Body of pancreas (tissue), 4 donors: ENCODE measurements around the gene ZRANB3. TPM values are rescaled to one million over a fixed set of nuclear protein-coding genes. Genes with fewer than 3 reads are reported as not detected.

ENCODE experiments used
- ATAC-seq: fragments of 150-250 bp; one replicate; pipeline ENCODE4 v1.9.1; 2016
- DNase-seq, 4 donors: peaks; one replicate each; pipeline ENCODE4 v3.0.0-alpha.2; 2019
- H3K27ac ChIP-seq, 4 donors: fragments of 200-600 bp; sonication (generic); 1 replicate in 3 of 4; 2 replicates in 1 of 4; pipeline versions ENCODE4 v1.5.1 to v1.6.1; 2016 to 2019; ENCODE audit warnings: mild to moderate bottlenecking in 1 of 4, mixed read lengths in 1 of 4, moderate library complexity in 1 of 4
- H3K27me3 ChIP-seq, 2 donors: fragments of 200-600 bp; sonication (generic); one replicate each; pipeline ENCODE4 v1.6.0; 2016; ENCODE audit warnings: mild to moderate bottlenecking in 1 of 2
- H3K36me3 ChIP-seq, 2 donors: fragments of 200-600 bp; sonication (generic); replicated peaks in 1 of 2; 2 replicates each; pipeline ENCODE4 v1.5.1; 2016; ENCODE audit warnings: low read depth in 2 of 2; ENCODE audit not compliant: insufficient read depth in 1 of 2
- H3K4me1 ChIP-seq: fragments of 200-600 bp; sonication (generic); one replicate; pipeline ENCODE4 v1.6.0; 2016
- H3K4me3 ChIP-seq, 2 donors: fragments of 200-600 bp; sonication (generic); 1 replicate in 1 of 2; 2 replicates in 1 of 2; pipeline ENCODE4 v1.5.1; 2016 to 2019
- H3K9me3 ChIP-seq, 3 donors: fragments of 200-600 bp; sonication (generic); 1 replicate in 2 of 3; 2 replicates in 1 of 3; pipeline ENCODE4 v1.5.1; 2016
- POLR2A ChIP-seq, 3 donors: fragments of 450-650 bp; IDR thresholded peaks; one replicate each; pipeline ENCODE4 v1.6.1; 2016; ENCODE audit warnings: antibody characterized with exemption in 3 of 3, mild to moderate bottlenecking in 2 of 3
- WGBS, 2 donors: methylation state at CpG; one replicate each; pipeline ENCODE4 v1.1.5; 2017; 5-methylcytosine and 5-hydroxymethylcytosine counted together
- intact Hi-C: fragments of 100-400 bp; cut with DNase I; formaldehyde crosslinking; loops from one replicate; pipeline ENCODE4 v1.15.1; 2023
- total RNA-seq, 2 donors: library from RNA; depleted of rRNA; stranded (reverse); fragments of >200 nt; gene quantifications; one replicate each; pipeline ENCODE4 v1.1.0, GENCODE V29; 2016
- TF ChIP-seq, protein P1 (sequence below), 7 experiments: fragments of 450-650 bp in 4 of 7; fragments of 200-600 bp in 3 of 7; sonication (generic) in 3 of 7; IDR thresholded peaks; one replicate each; pipeline ENCODE4 v1.5.1; 2016 to 2019; ENCODE audit warnings: antibody characterized with exemption in 7 of 7

Gene ZRANB3
- total RNA-seq, 2 donors from 2014 or later, result 3.4 to 10.2 TPM

- Histone ChIP-seq H3K4me1 (peaks cover 11% of the 10 kb centered on the region), H3K27me3 (no peaks in the 10 kb centered on the region), H3K4me3 (no peak overlapping the region), H3K36me3 (peaks cover 0 to 2% of the 10 kb centered on the region in 2 donors), H3K27ac (no peak overlapping the region), H3K9me3 (no peaks in the 10 kb centered on the region)
- ATAC-seq (no peak), DNase-seq (no peak)
- TF ChIP-seq, protein P1, sequence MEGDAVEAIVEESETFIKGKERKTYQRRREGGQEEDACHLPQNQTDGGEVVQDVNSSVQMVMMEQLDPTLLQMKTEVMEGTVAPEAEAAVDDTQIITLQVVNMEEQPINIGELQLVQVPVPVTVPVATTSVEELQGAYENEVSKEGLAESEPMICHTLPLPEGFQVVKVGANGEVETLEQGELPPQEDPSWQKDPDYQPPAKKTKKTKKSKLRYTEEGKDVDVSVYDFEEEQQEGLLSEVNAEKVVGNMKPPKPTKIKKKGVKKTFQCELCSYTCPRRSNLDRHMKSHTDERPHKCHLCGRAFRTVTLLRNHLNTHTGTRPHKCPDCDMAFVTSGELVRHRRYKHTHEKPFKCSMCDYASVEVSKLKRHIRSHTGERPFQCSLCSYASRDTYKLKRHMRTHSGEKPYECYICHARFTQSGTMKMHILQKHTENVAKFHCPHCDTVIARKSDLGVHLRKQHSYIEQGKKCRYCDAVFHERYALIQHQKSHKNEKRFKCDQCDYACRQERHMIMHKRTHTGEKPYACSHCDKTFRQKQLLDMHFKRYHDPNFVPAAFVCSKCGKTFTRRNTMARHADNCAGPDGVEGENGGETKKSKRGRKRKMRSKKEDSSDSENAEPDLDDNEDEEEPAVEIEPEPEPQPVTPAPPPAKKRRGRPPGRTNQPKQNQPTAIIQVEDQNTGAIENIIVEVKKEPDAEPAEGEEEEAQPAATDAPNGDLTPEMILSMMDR (IDR thresholded peaks at IDR 0.05), result no peak
- TF ChIP-seq POLR2A (IDR thresholded peaks at IDR 0.05), result no peak
- intact Hi-C loops, result no loop called here
- WGBS, 2 donors, result 89 to 95% methylated on average over 2 of the region's 2 CpGs
Observed at GRCh38 chr2:135159191-135159590, 371.8 kb downstream of the ZRANB3 start.

DNA sequence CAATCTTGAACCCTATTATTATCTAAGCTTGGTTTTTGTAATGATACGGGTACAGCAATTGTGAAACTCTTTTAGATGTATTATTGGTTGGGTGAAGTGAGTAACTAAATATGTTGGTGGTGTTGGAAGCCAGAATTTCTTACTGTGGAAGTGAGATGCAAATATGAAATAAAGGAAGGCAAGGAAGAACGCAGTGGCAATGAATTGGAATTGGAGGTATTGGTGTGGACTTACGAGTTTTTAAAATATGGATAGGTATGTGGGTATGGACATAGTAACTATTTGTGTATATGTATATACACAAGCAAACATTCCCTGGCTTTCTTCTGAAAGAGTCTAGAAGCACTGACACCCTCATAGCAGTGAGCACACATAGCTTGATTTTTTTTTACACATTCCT is 373.2 kb downstream of the ZRANB3 start:
- no peak for TF ChIP-seq POLR2A (IDR thresholded peaks at IDR 0.05)
- TF ChIP-seq, protein P1 (IDR thresholded peaks at IDR 0.05), result no peak
- Histone ChIP-seq H3K4me1 (peaks cover 6% of the 10 kb centered on the region), H3K9me3 (no peaks in the 10 kb centered on the region), H3K27me3 (no peaks in the 10 kb centered on the region), H3K4me3 (no peak overlapping the region), H3K36me3 (peaks cover under 1 to 2% of the 10 kb centered on the region in 2 donors), H3K27ac (no peak overlapping the region)
- WGBS, 2 donors, result 79 to 93% methylated on average over 3 of the region's 3 CpGs
- intact Hi-C loops, result no loop called here
- DNase-seq (no peak), ATAC-seq (no peak)

GRCh38 chr2:135154962-135155361 is 376.1 kb downstream of the ZRANB3 start:
- ATAC-seq, result no peak

DNA sequence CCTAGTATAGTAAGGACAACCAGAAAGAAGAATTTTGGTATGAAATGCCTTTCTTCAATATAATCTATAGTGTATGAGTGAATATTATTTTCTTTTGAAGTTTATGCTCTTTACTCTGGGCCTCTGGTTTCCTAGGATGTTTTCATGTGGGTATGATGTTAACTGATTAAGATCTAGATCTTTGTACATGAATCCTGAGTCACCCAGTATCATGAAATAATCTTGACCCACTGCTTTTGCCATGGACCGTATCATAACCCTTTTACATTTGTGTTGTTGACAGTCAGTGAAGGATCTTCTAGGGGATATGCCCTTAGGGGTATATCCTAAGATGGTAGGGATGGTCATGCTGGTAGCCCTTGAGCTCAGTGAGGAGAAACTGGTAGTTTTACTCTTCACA is 378.7 kb downstream of the ZRANB3 start:
- no peak overlapping the region for H3K4me3 ChIP-seq
- no peaks in the 10 kb centered on the region for H3K9me3 ChIP-seq
- no peaks in the 10 kb centered on the region for H3K27me3 ChIP-seq
- H3K4me1 ChIP-seq, result peaks cover 27% of the 10 kb centered on the region
- H3K36me3 ChIP-seq, result peaks cover 5 to 6% of the 10 kb centered on the region in 2 donors
- ATAC-seq (no peak), DNase-seq (no peak)
- TF ChIP-seq, protein P1 (IDR thresholded peaks at IDR 0.05), result no peak
- TF ChIP-seq POLR2A (IDR thresholded peaks at IDR 0.05), result no peak
- intact Hi-C loops, result no loop called here
- H3K27ac ChIP-seq, result no peak overlapping the region
- 86 to 94% methylated on average over 1 of the region's 1 CpG for WGBS, 2 donors

More at GRCh38 chr2:135154962-135155361, 376.1 kb downstream of the ZRANB3 start:
- no peak overlapping the region for H3K27ac ChIP-seq
- H3K4me1 ChIP-seq, result peaks cover 15% of the 10 kb centered on the region
- H3K9me3 ChIP-seq, result no peaks in the 10 kb centered on the region
- intact Hi-C loops, result no loop called here
- H3K27me3 ChIP-seq, result no peaks in the 10 kb centered on the region
- no peak for TF ChIP-seq POLR2A (IDR thresholded peaks at IDR 0.05)
- TF ChIP-seq, protein P1 (IDR thresholded peaks at IDR 0.05), result no peak
- H3K36me3 ChIP-seq, result peaks cover 5 to 6% of the 10 kb centered on the region in 2 donors
- no peak for DNase-seq
- no peak overlapping the region for H3K4me3 ChIP-seq

- peaks cover 27% of the 10 kb centered on the region for H3K4me1 ChIP-seq
- WGBS, 2 donors, result 79 to 87% methylated on average over 3 of the region's 3 CpGs
- no peak for ATAC-seq
- TF ChIP-seq POLR2A (IDR thresholded peaks at IDR 0.05), result no peak
- no peak overlapping the region for H3K4me3 ChIP-seq
- no peak overlapping the region for H3K27ac ChIP-seq
- peaks cover 5 to 6% of the 10 kb centered on the region in 2 donors for H3K36me3 ChIP-seq
- intact Hi-C loops, result no loop called here
- no peak for DNase-seq
- H3K27me3 ChIP-seq, result no peaks in the 10 kb centered on the region
- no peaks in the 10 kb centered on the region for H3K9me3 ChIP-seq
Observed at GRCh38 chr2:135151615-135152014, 379.4 kb downstream of the ZRANB3 start.
